Right atrium auricular region (tissue), 2 donors: Measurements from ENCODE around the gene NPAS3. TPM values are rescaled to one million over a fixed set of nuclear protein-coding genes. Genes with fewer than 3 reads are reported as not detected.

ENCODE experiments used
- DNase-seq: peaks from one replicate; pipeline ENCODE4 v3.0.0-alpha.2; 2019; ENCODE audit warnings: low spot score
- H3K27ac ChIP-seq, 2 donors: fragments of 200-600 bp; sonication (generic); 1 replicate in 1 of 2; 2 replicates in 1 of 2; pipeline ENCODE4 v1.5.1; 2016 to 2019
- H3K27me3 ChIP-seq, 2 donors: fragments of 200-600 bp; sonication (generic); one replicate each; pipeline versions ENCODE4 v1.5.1 to v1.6.0; 2017 to 2019
- H3K36me3 ChIP-seq: fragments of 200-600 bp; sonication (generic); one replicate; pipeline ENCODE4 v1.5.1; 2016
- H3K4me1 ChIP-seq, 2 donors: fragments of 200-600 bp; sonication (generic); one replicate each; pipeline versions ENCODE4 v1.5.1 to v1.6.0; 2017 to 2019
- H3K4me3 ChIP-seq, 2 donors: fragments of 200-600 bp; sonication (generic); 1 replicate in 1 of 2; 2 replicates in 1 of 2; pipeline ENCODE4 v1.5.1; 2017 to 2019; ENCODE audit warnings: mild to moderate bottlenecking in 1 of 2, moderate library complexity in 1 of 2
- H3K9me3 ChIP-seq, 2 donors: fragments of 200-600 bp; sonication (generic); one replicate each; pipeline ENCODE4 v1.5.1; 2019
- total RNA-seq, 2 donors: library from RNA; depleted of rRNA; stranded (reverse); fragments of >200 nt; gene quantifications; one replicate each; pipeline ENCODE4 v1.1.0, GENCODE V29; 2016
- TF ChIP-seq, protein P1 (sequence below), 2 donors: fragments of 200-600 bp; sonication (generic); IDR thresholded peaks; one replicate each; pipeline ENCODE4 v1.5.1; 2019; ENCODE audit warnings: antibody characterized with exemption in 2 of 2

NPAS3 gene
- total RNA-seq, 2 donors from 2014 or later, result 0.67 to 1.3 TPM

GRCh38 chr14:33484264-33484663 is 545.6 kb downstream of the NPAS3 start:
- H3K36me3 ChIP-seq, result no peaks in the 10 kb centered on the region
- H3K9me3 ChIP-seq, result no peaks in the 10 kb centered on the region
- DNase-seq, result no peak
- no peaks in the 10 kb centered on the region for H3K27me3 ChIP-seq
- H3K4me3 ChIP-seq, result no peak overlapping the region
- no peak overlapping the region for H3K27ac ChIP-seq
- TF ChIP-seq, protein P1, sequence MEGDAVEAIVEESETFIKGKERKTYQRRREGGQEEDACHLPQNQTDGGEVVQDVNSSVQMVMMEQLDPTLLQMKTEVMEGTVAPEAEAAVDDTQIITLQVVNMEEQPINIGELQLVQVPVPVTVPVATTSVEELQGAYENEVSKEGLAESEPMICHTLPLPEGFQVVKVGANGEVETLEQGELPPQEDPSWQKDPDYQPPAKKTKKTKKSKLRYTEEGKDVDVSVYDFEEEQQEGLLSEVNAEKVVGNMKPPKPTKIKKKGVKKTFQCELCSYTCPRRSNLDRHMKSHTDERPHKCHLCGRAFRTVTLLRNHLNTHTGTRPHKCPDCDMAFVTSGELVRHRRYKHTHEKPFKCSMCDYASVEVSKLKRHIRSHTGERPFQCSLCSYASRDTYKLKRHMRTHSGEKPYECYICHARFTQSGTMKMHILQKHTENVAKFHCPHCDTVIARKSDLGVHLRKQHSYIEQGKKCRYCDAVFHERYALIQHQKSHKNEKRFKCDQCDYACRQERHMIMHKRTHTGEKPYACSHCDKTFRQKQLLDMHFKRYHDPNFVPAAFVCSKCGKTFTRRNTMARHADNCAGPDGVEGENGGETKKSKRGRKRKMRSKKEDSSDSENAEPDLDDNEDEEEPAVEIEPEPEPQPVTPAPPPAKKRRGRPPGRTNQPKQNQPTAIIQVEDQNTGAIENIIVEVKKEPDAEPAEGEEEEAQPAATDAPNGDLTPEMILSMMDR (IDR thresholded peaks at IDR 0.05), result no peak
- no peaks in the 10 kb centered on the region for H3K4me1 ChIP-seq

- TF ChIP-seq, protein P1 (IDR thresholded peaks at IDR 0.05), result no peak
- Histone ChIP-seq H3K4me3 (no peak overlapping the region), H3K36me3 (no peaks in the 10 kb centered on the region), H3K27me3 (no peaks in the 10 kb centered on the region), H3K27ac (no peak overlapping the region), H3K4me1 (no peaks in the 10 kb centered on the region), H3K9me3 (no peaks in the 10 kb centered on the region)
- DNase-seq, result no peak
These were observed 547.7 kb downstream of the NPAS3 start for GRCh38 chr14:33486332-33486890.

- H3K27ac ChIP-seq, result no peak overlapping the region
- TF ChIP-seq, protein P1 (IDR thresholded peaks at IDR 0.05), result no peak
- H3K4me1 ChIP-seq, result no peaks in the 10 kb centered on the region
- H3K27me3 ChIP-seq, result no peaks in the 10 kb centered on the region
- no peaks in the 10 kb centered on the region for H3K9me3 ChIP-seq
- no peak overlapping the region for H3K4me3 ChIP-seq
- no peak for DNase-seq
- H3K36me3 ChIP-seq, result no peaks in the 10 kb centered on the region
These were observed 549.9 kb downstream of the NPAS3 start for GRCh38 chr14:33488582-33488981.

- H3K27ac ChIP-seq, result no peak overlapping the region
- no peaks in the 10 kb centered on the region for H3K27me3 ChIP-seq
- H3K9me3 ChIP-seq, result peaks cover 0 to 7% of the 10 kb centered on the region in 2 donors
- TF ChIP-seq, protein P1 (IDR thresholded peaks at IDR 0.05), result no peak
- H3K4me3 ChIP-seq, result no peak overlapping the region
- DNase-seq, result no peak
- no peaks in the 10 kb centered on the region for H3K4me1 ChIP-seq
- H3K36me3 ChIP-seq, result no peaks in the 10 kb centered on the region
These were observed 551.9 kb downstream of the NPAS3 start for GRCh38 chr14:33490555-33490954.

GRCh38 chr14:33491112-33491511 is 552.4 kb downstream of the NPAS3 start:
- Histone ChIP-seq H3K27me3 (no peaks in the 10 kb centered on the region), H3K9me3 (peaks cover 0 to 7% of the 10 kb centered on the region in 2 donors), H3K27ac (no peak overlapping the region), H3K4me1 (no peaks in the 10 kb centered on the region), H3K4me3 (no peak overlapping the region), H3K36me3 (no peaks in the 10 kb centered on the region)
- TF ChIP-seq, protein P1 (IDR thresholded peaks at IDR 0.05), result no peak
- DNase-seq, result no peak

DNA sequence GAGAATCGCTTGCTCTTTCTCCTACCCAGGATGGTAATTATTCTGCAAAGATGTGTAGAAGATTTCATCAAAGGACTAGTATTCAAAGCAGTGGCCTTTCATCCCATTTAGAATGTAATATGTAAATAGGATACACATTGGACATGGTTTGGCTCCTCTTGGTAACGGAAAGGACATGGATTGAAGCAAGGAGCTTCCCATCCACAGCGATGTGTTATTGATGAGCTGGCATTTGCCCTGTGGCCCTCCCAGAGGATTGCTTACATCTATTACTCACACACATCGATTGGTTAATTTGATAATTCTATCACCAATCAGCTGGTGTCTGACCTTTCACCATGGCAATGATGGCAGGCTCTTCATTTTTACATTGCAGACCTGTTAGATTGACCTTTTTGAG is 553.8 kb downstream of the NPAS3 start:
- no peak overlapping the region for H3K27ac ChIP-seq
- TF ChIP-seq, protein P1 (IDR thresholded peaks at IDR 0.05), result no peak
- no peak for DNase-seq
- H3K27me3 ChIP-seq, result no peaks in the 10 kb centered on the region
- no peaks in the 10 kb centered on the region for H3K4me1 ChIP-seq
- H3K9me3 ChIP-seq, result peaks cover 0 to 7% of the 10 kb centered on the region in 2 donors
- no peak overlapping the region for H3K4me3 ChIP-seq
- no peaks in the 10 kb centered on the region for H3K36me3 ChIP-seq
